Choroid plexus epithelial cell (primary cell): Measurements from ENCODE around the gene KCTD21.
"Not testable (repeated sequence)": the region's sequence is repeated elsewhere in the genome, so short reads cannot be mapped to it uniquely, and the experiment has no call there.

Source experiments
- DNase-seq: peaks from one replicate; pipeline ENCODE4 v3.0.0-alpha.2; 2010; ENCODE audit warnings: low read depth
- H3K4me3 ChIP-seq: 2 replicates; pipeline ENCODE4 v1.5.1; 2011; ENCODE audit warnings: low read depth, mild to moderate bottlenecking, control low read depth, low read length, moderate library complexity
- CTCF ChIP-seq: conservative IDR thresholded peaks from 2 replicates; pipeline ENCODE4 v1.5.1; 2011; ENCODE audit warnings: low read depth, mild to moderate bottlenecking, control low read depth, inconsistent platforms, low read length, moderate library complexity

KCTD21 gene

DNA sequence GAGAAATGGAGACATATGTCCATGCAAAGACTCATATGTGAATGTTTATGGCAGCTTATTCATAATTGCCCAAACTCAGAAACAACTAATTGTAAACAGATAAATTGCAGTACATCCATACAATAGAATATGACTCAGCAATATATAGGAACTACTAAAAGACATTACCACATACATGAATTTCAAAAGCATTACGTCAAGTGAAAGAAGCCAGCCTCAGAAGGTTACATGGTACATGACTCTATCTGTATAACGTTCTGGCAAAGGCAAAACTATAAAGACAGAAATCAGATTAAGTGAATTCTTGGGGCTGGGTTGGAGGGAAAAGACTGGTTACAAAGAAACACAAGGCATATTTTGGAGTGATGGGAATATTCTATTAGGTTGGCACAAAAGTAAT is 7.2 kb downstream of the KCTD21 start:
- H3K4me3 ChIP-seq: no peak overlapping the region
- no peak for TF ChIP-seq CTCF
- DNase-seq: peak; percentile 57

GRCh38 chr11:78180751-78181150 is 7.7 kb downstream of the KCTD21 start:
- TF ChIP-seq CTCF: no peak
- no peak overlapping the region for H3K4me3 ChIP-seq
- no peak for DNase-seq

- H3K4me3 ChIP-seq: no peak overlapping the region
- TF ChIP-seq CTCF: no peak
- DNase-seq: no peak
These were observed 8.9 kb downstream of the KCTD21 start for GRCh38 chr11:78179459-78180071.

DNA sequence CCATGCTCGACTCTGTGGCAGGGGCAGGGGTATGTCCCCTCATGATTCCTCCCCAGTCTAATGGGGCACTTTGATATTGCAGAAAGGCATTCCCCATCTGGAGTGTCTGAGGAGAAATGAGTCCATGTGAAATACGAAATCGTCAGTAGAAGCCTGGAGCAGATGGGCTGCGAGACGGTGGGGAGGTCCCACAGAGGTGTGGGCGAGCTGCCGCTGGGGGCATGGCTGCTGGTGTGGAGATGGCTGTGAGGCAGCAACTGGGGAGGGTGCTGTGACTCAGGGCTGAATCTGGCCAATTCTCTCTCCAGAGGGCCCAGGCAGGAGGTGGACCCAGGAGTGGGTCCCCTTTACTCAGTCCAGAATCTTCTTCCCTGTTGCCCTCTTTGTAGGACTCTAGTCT is 11.2 kb downstream of the KCTD21 start:
- no peak for DNase-seq
- no peak for TF ChIP-seq CTCF
- H3K4me3 ChIP-seq: no peak overlapping the region

DNA sequence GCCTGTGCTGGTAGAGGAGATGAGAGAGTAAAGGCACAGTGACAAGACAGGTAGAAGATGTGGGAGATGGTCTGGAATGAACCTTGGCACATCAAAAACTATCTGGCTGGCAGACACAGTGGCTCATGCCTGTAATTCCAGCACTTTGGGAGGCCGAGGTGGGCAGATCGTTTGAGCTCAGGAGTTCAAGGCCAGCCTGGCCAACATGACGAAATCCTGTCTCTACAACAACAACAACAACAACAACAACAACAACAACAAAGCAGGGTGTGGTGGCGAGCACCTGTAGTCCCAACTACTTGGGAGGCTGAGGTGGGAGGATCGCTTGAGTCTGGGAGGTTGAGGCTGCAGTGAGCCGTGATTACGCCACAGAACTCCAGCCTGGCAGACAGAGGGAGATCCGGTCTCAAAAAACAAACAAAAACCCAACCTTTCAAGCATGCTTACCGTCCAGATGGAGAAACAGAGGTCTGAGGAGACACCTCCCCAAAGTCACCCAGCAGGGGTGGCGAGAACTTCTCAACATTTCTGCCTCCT is 11.8 kb downstream of the KCTD21 start:
- TF ChIP-seq CTCF: no peak
- no peak for DNase-seq
- no peak overlapping the region for H3K4me3 ChIP-seq

DNA sequence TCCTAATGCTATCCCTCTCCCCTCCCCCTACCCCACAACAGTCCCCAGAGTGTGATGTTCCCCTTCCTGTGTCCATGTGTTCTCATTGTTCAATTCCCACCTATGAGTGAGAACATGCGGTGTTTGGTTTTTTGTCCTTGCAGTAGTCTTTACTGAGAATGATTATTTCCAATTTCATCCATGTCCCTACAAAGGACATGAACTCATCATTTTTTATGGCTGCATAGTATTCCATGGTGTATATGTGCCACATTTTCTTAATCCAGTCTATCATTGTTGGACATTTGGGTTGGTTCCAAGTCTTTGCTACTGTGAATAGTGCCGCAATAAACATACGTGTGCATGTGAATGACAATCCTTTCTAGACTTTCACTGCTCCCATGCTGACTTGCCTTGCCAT is 12.6 kb downstream of the KCTD21 start:
- DNase-seq, H3K4me3 ChIP-seq: not testable (repeated sequence)

DNA sequence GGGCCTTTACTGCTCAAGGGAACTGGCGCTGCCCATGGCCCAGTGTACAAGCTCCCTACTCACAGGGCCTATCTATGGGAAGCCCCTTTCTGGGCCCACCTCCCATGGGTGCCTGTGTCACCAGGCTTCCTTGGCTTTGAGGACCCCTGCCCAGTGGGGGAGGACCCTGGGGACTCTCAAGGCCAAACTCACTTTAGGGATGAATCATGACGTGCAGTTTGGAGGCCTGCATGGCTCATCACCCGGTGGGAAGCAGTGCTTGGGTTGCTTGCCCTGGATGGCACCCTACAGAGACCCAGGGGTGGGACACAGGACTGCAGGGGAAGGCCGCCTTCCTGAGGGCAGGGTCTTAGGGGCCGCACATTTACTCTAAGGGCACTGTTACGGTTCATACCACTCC is 16.5 kb downstream of the KCTD21 start:
- TF ChIP-seq CTCF: no peak
- no peak overlapping the region for H3K4me3 ChIP-seq
- DNase-seq: no peak
